T-helper 1 cell treated with Interleukin-12 subunit alpha and Interleukin-12 subunit beta and Interleukin-4 antibody, amounts not matched to agents 30 μg/mL and 1 μg/mL, for 36 hours (primary cell): ENCODE results near the gene SDK1.
"Not testable (repeated sequence)": the region's sequence is repeated elsewhere in the genome, so short reads cannot be mapped to it uniquely, and the experiment has no call there.

Source experiments
- H3K27ac Mint-ChIP-seq: one replicate; pipeline ENCODE4 v1.8.0; 2021; ENCODE audit warnings: mild to moderate bottlenecking, mixed read lengths
- H3K27me3 Mint-ChIP-seq: one replicate; pipeline ENCODE4 v1.8.0; 2021; ENCODE audit warnings: low read depth, mixed read lengths
- H3K36me3 Mint-ChIP-seq: one replicate; pipeline ENCODE4 v1.8.0; 2021; ENCODE audit warnings: low read depth, mixed read lengths
- H3K4me1 Mint-ChIP-seq: one replicate; pipeline ENCODE4 v1.8.0; 2021; ENCODE audit warnings: low read depth, mixed read lengths
- H3K4me3 Mint-ChIP-seq: one replicate; pipeline ENCODE4 v1.8.0; 2021; ENCODE audit warnings: mild to moderate bottlenecking, moderate library complexity, mixed read lengths
- H3K9me3 Mint-ChIP-seq: one replicate; pipeline ENCODE4 v1.8.0; 2021; ENCODE audit warnings: mixed read lengths

SDK1 gene

GRCh38 chr7:4279216-4279615 lies 978.2 kb downstream of the SDK1 start:
- H3K4me1 Mint-ChIP-seq: no peaks in the 10 kb centered on the region
- H3K9me3 Mint-ChIP-seq: peaks cover 26% of the 10 kb centered on the region
- no peaks in the 10 kb centered on the region for H3K27me3 Mint-ChIP-seq
- no peaks in the 10 kb centered on the region for H3K36me3 Mint-ChIP-seq
- no peak overlapping the region for H3K4me3 Mint-ChIP-seq
- no peak overlapping the region for H3K27ac Mint-ChIP-seq

DNA sequence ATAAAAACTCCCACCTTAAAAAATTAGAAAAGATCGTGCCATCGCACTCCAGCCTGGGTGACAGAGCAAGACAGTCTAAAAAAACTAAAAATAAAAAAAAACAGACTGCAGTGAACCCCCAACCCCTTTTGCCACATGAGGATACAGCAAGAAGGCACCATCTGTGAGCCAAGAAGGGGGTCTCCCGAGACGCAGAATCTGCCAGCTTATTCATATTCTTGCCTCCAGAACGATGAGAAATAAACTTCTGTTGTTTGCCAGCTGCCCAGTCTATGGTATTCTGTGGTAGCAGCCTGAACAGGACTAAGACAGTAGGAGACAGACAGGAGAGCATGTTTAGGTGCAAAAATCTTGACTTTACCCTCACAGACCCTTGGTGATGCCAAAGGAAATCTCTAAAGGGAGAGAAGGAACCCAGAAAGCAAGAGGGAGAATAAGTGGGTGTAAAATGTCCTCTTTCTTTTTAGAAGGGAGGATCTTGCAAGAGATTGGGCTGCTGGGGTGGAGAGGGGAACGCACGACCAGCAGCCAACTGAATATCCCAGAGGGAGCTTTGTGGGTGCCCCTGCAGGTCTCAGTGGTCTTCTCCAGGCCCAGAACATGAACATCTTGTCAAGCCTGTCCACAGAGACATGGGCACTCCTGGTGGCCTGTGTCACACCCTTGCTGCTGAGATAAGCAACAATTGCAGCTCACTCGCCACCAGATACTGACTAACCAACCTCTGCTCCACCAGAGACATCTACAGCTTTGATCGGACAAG lies 980.4 kb downstream of the SDK1 start:
- Mint-ChIP-seq H3K4me1 (no peaks in the 10 kb centered on the region), H3K9me3 (peaks cover 21% of the 10 kb centered on the region), H3K27ac (no peak overlapping the region), H3K4me3 (no peak overlapping the region), H3K27me3 (no peaks in the 10 kb centered on the region), H3K36me3 (no peaks in the 10 kb centered on the region)

- Mint-ChIP-seq H3K27me3 (no peaks in the 10 kb centered on the region), H3K36me3 (no peaks in the 10 kb centered on the region), H3K4me3 (no peak overlapping the region), H3K27ac (no peak overlapping the region), H3K9me3 (peaks cover 21% of the 10 kb centered on the region), H3K4me1 (no peaks in the 10 kb centered on the region)
Observed at GRCh38 chr7:4282434-4283223, 981.6 kb downstream of the SDK1 start.

- H3K27ac Mint-ChIP-seq: no peak overlapping the region
- H3K4me1 Mint-ChIP-seq: no peaks in the 10 kb centered on the region
- H3K4me3 Mint-ChIP-seq: no peak overlapping the region
- no peaks in the 10 kb centered on the region for H3K36me3 Mint-ChIP-seq
- H3K9me3 Mint-ChIP-seq: peaks cover 4% of the 10 kb centered on the region
- H3K27me3 Mint-ChIP-seq: no peaks in the 10 kb centered on the region
Observed at GRCh38 chr7:4286351-4286750, 985.3 kb downstream of the SDK1 start.

DNA sequence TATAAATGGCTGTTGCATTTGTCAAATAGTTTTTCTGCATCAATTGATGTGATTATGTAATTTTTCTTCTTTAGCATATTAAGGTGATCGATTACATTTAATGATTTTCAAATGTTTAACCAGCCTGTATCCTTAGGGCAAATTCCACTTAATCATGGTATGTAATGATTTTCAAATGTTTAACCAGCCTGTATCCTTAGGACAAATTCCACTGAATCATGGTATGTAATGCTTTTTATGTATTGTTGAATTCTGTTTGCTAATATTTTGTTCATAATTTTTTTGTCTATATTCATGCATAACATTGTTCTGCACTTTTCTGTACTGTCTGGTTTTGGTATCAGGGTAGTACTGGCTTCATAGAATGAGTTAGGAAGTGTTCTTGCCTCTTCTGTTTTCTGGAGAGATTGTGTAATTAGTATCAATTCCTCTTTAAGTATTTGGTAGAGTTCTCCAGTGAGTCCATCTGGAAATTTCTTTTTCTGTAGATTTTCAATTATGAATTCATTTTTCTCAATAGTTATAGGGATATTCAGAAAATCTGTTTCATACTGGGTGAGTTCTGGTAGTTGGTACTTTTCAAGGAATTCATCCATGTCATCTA lies 987.8 kb downstream of the SDK1 start:
- H3K4me1 Mint-ChIP-seq: no peaks in the 10 kb centered on the region
- peaks cover 10% of the 10 kb centered on the region for H3K9me3 Mint-ChIP-seq
- H3K27me3 Mint-ChIP-seq: no peaks in the 10 kb centered on the region
- H3K36me3 Mint-ChIP-seq: no peaks in the 10 kb centered on the region
- no peak overlapping the region for H3K4me3 Mint-ChIP-seq
- H3K27ac Mint-ChIP-seq: no peak overlapping the region

DNA sequence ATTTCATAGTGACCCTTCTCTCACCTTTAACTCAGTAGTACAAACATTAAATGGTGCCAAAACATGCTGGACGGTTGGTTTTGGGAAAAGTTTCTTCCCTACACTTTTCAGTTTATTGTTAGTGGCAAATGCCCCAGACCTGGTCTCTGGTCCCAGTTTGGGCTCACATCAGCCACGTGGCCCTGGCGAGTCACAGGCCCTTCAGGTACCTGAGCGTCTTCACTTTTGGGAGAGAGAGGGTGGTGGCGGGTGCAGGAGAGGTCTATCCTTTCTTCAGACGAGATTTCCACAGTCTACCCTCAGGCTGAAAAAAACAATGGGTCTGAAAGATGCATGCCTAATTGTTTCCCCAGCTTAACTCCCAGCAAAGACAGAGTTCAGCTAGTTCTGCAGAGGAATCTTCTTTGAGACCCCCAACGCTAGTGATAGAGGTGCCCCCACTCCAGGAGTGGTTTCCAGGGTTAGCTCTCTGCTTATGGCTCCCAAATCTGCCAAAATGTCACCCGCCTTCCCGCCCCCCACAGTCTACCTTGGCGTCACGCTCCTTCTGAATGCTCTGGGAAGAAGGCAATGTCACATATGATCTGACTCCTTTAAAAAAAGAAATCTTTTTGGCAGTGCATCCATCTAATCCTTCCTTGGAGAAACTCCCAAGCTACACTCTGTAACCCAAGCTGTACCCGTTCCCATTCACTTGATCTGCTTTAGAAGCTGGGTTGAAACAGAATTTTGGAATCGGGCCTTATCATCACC lies 996.3 kb downstream of the SDK1 start:
- Mint-ChIP-seq H3K36me3 (no peaks in the 10 kb centered on the region), H3K27ac (no peak overlapping the region), H3K9me3 (peaks cover 25% of the 10 kb centered on the region), H3K4me1 (no peaks in the 10 kb centered on the region), H3K27me3 (no peaks in the 10 kb centered on the region), H3K4me3 (no peak overlapping the region)

- H3K27me3 Mint-ChIP-seq: no peaks in the 10 kb centered on the region
- no peak overlapping the region for H3K27ac Mint-ChIP-seq
- H3K9me3 Mint-ChIP-seq: peaks cover 24% of the 10 kb centered on the region
- H3K36me3 Mint-ChIP-seq: no peaks in the 10 kb centered on the region
- no peak overlapping the region for H3K4me3 Mint-ChIP-seq
- no peaks in the 10 kb centered on the region for H3K4me1 Mint-ChIP-seq
Observed at GRCh38 chr7:4297918-4298219, 996.8 kb downstream of the SDK1 start.

- H3K27ac Mint-ChIP-seq: no peak overlapping the region
- no peak overlapping the region for H3K4me3 Mint-ChIP-seq
- no peaks in the 10 kb centered on the region for H3K27me3 Mint-ChIP-seq
- no peaks in the 10 kb centered on the region for H3K4me1 Mint-ChIP-seq
- H3K36me3 Mint-ChIP-seq: no peaks in the 10 kb centered on the region
- H3K9me3 Mint-ChIP-seq: peaks cover 25% of the 10 kb centered on the region
Observed at GRCh38 chr7:4299431-4299830, 998.4 kb downstream of the SDK1 start.

DNA sequence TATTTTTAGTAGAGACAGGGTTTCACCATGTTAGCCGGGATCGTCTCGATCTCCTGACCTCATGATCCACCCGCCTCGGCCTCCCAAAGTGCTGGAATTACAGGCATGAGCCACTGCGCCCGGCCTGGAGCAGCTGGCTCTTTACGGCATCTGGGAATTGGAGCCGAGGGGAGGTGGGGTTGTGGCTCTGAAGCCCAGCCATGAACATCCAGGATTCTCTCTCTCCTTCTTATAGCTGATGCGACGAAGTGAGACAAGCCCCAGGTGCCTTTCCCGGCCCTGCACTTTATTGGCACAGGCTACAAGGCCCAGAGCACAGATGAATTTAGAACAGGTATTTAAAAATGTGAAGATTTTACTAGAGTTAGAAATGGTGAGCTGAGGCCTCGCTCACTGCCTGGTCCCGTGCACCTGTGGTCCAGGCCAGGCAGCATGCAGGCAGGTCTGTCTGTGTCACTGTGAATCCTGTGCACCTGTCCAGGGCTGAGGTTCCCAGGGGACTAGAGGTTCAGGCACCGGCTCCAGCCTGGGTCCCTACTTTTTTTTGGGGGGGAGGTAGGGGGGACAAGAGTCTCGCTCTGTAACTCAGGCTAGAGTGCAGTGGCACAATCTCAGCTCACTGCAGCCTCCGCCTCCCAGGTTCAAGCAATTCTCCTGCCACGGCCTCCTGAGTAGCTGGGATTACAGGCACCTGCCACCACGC lies 1001.3 kb downstream of the SDK1 start:
- peaks cover 14% of the 10 kb centered on the region for H3K9me3 Mint-ChIP-seq
- no peaks in the 10 kb centered on the region for H3K27me3 Mint-ChIP-seq
- no peak overlapping the region for H3K4me3 Mint-ChIP-seq
- H3K36me3 Mint-ChIP-seq: no peaks in the 10 kb centered on the region
- H3K27ac Mint-ChIP-seq: no peak overlapping the region
- no peaks in the 10 kb centered on the region for H3K4me1 Mint-ChIP-seq

DNA sequence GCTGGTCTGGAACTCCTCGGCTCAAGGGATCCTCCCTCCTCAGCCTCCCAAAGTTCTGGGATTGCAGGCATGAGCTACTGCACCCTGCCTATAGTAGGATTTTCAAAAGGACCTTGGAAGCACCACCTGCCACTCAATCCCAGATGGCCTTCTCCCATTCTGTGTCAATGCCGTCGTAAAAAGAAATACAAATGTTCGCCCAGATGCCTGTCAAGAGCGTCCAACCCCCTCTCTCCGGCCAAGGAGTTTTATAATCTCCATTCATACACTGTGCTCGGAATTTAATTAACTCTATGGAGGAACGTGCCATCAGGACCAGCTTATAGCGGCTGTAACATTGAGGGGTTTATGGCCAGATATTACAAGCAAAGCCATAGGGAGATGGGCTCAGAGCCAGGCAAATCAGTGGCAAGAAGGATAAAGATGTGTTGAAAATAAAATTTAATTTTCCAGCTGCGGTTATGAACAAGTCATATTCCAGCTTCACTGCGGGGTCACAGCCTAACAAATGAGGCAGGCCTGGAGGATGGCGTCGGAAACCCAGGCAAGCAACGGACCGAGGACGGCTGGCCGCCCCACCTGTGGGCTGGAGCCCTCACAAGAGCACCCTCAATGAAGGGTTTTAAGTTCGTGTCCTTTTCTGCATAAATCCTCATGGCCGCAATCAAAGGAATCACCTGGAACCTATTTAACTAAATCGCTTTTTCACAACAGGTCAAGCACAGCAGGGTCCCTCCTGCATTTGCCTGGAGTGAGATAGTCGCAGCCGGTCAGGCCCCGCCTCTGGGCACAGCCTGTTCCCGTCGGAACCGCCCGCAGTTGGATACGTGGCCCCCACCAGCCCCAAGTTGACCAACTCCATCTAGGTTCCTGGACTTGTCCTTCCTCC lies 1006.5 kb downstream of the SDK1 start:
- Mint-ChIP-seq H3K27me3 (no peaks in the 10 kb centered on the region), H3K36me3 (no peaks in the 10 kb centered on the region), H3K4me3 (no peak overlapping the region), H3K27ac (no peak overlapping the region), H3K4me1 (no peaks in the 10 kb centered on the region), H3K9me3 (peaks cover 8% of the 10 kb centered on the region)

- Mint-ChIP-seq H3K27ac (no peak overlapping the region), H3K36me3 (no peaks in the 10 kb centered on the region), H3K9me3 (peaks cover 8% of the 10 kb centered on the region), H3K27me3 (no peaks in the 10 kb centered on the region), H3K4me3 (no peak overlapping the region), H3K4me1 (no peaks in the 10 kb centered on the region)
Observed at GRCh38 chr7:4308205-4308590, 1007.1 kb downstream of the SDK1 start.

DNA sequence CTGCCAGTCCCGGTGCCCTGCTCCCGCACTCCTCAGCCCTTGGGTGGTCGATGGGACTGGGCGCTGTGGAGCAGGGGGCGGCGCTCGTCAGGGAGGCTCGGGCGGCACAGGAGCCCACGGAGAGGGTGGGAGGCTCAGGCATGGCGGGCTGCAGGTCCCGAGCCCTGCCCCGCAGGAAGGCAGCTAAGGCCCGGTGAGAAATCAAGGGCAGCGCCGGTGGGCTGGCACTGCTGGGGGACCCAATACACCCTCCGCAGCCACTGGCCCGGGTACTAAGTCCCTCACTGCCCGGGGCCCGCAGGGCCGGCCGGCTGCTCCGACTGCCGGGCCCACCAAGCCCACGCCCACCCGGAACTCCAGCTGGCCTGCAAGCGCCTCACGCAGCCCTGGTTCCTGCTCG lies 1012.9 kb downstream of the SDK1 start:
- not testable (repeated sequence) for H3K27me3 Mint-ChIP-seq, H3K4me1 Mint-ChIP-seq, H3K9me3 Mint-ChIP-seq, H3K27ac Mint-ChIP-seq, H3K36me3 Mint-ChIP-seq, H3K4me3 Mint-ChIP-seq

GRCh38 chr7:4314316-4314715 lies 1013.3 kb downstream of the SDK1 start:
- H3K36me3 Mint-ChIP-seq, H3K9me3 Mint-ChIP-seq, H3K27me3 Mint-ChIP-seq, H3K4me3 Mint-ChIP-seq, H3K27ac Mint-ChIP-seq, H3K4me1 Mint-ChIP-seq: not testable (repeated sequence)
